ENCODE results near the gene ABCA13.

DNA sequence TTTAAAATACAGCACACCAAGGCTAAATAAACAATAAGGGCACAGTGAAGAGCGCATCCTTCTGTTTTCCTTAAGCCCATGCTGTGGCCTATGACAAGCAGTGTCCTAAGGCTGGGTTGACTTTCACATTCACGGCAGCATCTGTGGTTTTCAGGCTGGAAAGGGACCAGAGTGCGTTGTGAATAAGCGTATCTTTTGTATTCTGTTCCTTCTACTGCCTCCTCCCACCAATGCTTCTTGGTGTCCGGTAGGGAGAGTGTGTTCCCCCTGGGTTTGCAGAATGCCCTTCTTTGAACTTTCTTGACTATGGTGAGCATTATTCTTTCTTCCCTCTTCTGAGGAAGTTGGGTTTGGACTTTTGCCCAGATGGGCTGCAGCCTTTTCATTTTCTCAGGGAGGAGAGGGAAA lies 73.6 kb downstream of the ABCA13 start:
- TF ChIP-seq EZH2 (IDR thresholded peaks at IDR 0.05; ENCODE audit: low read depth): no peak
- TF ChIP-seq, protein P1, sequence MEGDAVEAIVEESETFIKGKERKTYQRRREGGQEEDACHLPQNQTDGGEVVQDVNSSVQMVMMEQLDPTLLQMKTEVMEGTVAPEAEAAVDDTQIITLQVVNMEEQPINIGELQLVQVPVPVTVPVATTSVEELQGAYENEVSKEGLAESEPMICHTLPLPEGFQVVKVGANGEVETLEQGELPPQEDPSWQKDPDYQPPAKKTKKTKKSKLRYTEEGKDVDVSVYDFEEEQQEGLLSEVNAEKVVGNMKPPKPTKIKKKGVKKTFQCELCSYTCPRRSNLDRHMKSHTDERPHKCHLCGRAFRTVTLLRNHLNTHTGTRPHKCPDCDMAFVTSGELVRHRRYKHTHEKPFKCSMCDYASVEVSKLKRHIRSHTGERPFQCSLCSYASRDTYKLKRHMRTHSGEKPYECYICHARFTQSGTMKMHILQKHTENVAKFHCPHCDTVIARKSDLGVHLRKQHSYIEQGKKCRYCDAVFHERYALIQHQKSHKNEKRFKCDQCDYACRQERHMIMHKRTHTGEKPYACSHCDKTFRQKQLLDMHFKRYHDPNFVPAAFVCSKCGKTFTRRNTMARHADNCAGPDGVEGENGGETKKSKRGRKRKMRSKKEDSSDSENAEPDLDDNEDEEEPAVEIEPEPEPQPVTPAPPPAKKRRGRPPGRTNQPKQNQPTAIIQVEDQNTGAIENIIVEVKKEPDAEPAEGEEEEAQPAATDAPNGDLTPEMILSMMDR (conservative IDR thresholded peaks at IDR 0.05): no peak

All from PC-9 (cell line).